ENCODE measurements around the gene MCF2L. TPM values are rescaled to one million over a fixed set of nuclear protein-coding genes. Genes with fewer than 3 reads are reported as not detected.

The MCF2L gene
- total and polyA plus RNA-seq, 10 of the 15 experiments (the other 5 are each of a cell fraction or from before 2014, with no cell fraction given) = 0.06 to 1.1 (median 0.21) TPM; not detected in 2

DNA sequence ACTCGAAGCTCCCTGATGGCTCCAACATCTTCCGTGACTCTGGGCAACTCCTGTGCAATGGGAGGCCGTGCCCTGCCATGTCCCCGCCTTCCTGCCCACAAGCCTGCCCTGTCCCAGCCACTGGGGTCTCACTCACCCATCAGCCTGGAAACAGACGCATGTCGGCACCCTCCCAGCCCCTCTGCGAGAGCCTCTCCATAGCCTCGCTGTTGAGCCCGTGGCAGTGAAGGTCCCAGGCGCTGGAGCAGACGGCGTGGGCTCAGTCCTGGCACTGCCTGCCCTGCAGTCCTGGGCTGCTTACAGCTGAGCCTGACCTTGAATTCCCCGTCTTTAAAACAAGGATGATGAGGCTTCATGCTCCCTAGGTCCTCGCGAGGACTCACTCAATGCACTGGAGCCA lies 37.0 kb downstream of the MCF2L start (continued):
- TF ChIP-seq, protein P1, sequence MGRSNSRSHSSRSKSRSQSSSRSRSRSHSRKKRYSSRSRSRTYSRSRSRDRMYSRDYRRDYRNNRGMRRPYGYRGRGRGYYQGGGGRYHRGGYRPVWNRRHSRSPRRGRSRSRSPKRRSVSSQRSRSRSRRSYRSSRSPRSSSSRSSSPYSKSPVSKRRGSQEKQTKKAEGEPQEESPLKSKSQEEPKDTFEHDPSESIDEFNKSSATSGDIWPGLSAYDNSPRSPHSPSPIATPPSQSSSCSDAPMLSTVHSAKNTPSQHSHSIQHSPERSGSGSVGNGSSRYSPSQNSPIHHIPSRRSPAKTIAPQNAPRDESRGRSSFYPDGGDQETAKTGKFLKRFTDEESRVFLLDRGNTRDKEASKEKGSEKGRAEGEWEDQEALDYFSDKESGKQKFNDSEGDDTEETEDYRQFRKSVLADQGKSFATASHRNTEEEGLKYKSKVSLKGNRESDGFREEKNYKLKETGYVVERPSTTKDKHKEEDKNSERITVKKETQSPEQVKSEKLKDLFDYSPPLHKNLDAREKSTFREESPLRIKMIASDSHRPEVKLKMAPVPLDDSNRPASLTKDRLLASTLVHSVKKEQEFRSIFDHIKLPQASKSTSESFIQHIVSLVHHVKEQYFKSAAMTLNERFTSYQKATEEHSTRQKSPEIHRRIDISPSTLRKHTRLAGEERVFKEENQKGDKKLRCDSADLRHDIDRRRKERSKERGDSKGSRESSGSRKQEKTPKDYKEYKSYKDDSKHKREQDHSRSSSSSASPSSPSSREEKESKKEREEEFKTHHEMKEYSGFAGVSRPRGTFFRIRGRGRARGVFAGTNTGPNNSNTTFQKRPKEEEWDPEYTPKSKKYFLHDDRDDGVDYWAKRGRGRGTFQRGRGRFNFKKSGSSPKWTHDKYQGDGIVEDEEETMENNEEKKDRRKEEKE (IDR thresholded peaks at IDR 0.05) = no peak
- no peak for TF ChIP-seq LARP7 (IDR thresholded peaks at IDR 0.05)
- no peak for TF ChIP-seq GABPA (IDR thresholded peaks at IDR 0.05; ENCODE audit: low read depth)
- TF ChIP-seq, protein P2, sequence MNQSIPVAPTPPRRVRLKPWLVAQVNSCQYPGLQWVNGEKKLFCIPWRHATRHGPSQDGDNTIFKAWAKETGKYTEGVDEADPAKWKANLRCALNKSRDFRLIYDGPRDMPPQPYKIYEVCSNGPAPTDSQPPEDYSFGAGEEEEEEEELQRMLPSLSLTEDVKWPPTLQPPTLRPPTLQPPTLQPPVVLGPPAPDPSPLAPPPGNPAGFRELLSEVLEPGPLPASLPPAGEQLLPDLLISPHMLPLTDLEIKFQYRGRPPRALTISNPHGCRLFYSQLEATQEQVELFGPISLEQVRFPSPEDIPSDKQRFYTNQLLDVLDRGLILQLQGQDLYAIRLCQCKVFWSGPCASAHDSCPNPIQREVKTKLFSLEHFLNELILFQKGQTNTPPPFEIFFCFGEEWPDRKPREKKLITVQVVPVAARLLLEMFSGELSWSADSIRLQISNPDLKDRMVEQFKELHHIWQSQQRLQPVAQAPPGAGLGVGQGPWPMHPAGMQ (IDR thresholded peaks at IDR 0.05; ENCODE audit: borderline replicate concordance) = no peak
- no peak for TF ChIP-seq ZNF384 (IDR thresholded peaks at IDR 0.05; ENCODE audit: borderline replicate concordance, low read depth, low read length)
- TF ChIP-seq CREM (IDR thresholded peaks at IDR 0.05; ENCODE audit: low read depth) = no peak
- no peak for TF ChIP-seq CBX3 (IDR thresholded peaks at IDR 0.05; ENCODE audit: borderline replicate concordance, low read depth)

DNA sequence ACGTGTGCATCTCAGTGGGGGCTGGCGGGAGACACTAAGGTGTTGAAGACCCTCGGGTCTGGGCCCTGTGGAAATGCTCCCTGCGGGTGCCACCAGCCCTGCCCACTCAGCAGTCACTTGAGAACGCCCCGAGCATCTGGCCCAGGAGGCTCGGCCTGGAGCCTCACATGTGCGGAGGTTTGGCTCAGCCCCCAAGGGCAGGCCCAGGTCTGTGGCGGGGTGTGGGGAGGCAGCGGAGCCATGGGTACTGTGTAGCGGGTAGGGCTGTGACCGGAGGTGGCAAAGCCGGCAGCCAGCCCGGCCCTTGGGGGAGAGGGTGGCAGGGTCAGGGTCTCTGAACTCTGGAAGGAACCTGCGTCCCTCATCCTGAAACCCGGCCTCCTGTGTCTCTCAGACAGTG lies 37.6 kb downstream of the MCF2L start:
- Histone ChIP-seq H3K27me3 (replicated peaks in 1 of 2; ENCODE audit: control insufficient read depth in 2 of 2, insufficient read depth in 2 of 2, low read length in 1 of 2) (no peaks in the 10 kb centered on the region), H3K9ac (ENCODE audit: control insufficient read depth, insufficient read depth, low read length) (no peak overlapping the region), H3K79me2 (ENCODE audit: control insufficient read depth, insufficient read depth, low read length) (no peaks in the 10 kb centered on the region), H3K4me1 (ENCODE audit: control insufficient read depth, insufficient read depth, low read length) (no peaks in the 10 kb centered on the region), H3K4me2 (ENCODE audit: control insufficient read depth, insufficient read depth) (no peak overlapping the region), H3K27ac (ENCODE audit: control insufficient read depth, insufficient read depth) (no peak overlapping the region), H4K20me1 (ENCODE audit: control insufficient read depth, insufficient read depth) (no peaks in the 10 kb centered on the region), H3K36me3 (ENCODE audit: control insufficient read depth in 2 of 2, insufficient read depth in 2 of 2, low read length in 1 of 2) (no peaks in the 10 kb centered on the region), H3K9me3 (replicated peaks; ENCODE audit: control insufficient read depth, insufficient read depth, low read length) (no peaks in the 10 kb centered on the region; the same call in 2 of the 3 replicates), H2AFZ (ENCODE audit: control insufficient read depth, low read depth, low read length) (no peak overlapping the region), H3K4me3 (no peak overlapping the region)
- ChIA-PET CTCF (no interaction called here), POLR2A (no interaction called here), RAD21 (ENCODE audit: unreplicated experiment) (no interaction called here), SMC1A (ENCODE audit: uncharacterized antibody, unreplicated experiment) (no interaction called here)
- FAIRE-seq (no peak), DNase-seq (ENCODE audit: low read depth, low spot score) (no peak), ATAC-seq (no peak)
- BruUV-seq (replicated peaks) = no TSS peak
- intact Hi-C loops (cut with micrococcal nuclease; ENCODE audit: unreplicated experiment) (no loop called here), in situ Hi-C loops (cut with MboI) (no loop called here)
- 64% methylated on average over 16 of the region's 16 CpGs for WGBS (ENCODE audit: insufficient coverage, insufficient replicate concordance, low lambda C conversion rate, missing lambda C conversion rate)
- TF ChIP-seq MEF2B (IDR thresholded peaks at IDR 0.05; ENCODE audit: partially characterized antibody, poor library complexity, severe bottlenecking) (no peak), BCL11A (IDR thresholded peaks at IDR 0.05; ENCODE audit: low read depth, low read length) (no peak), BRCA1 (IDR thresholded peaks at IDR 0.05; ENCODE audit: low read depth, low read length) (no peak), NFYB (IDR thresholded peaks at IDR 0.05; ENCODE audit: insufficient read depth, low read depth, low read length) (no peak)
- TF ChIP-seq, protein P3, sequence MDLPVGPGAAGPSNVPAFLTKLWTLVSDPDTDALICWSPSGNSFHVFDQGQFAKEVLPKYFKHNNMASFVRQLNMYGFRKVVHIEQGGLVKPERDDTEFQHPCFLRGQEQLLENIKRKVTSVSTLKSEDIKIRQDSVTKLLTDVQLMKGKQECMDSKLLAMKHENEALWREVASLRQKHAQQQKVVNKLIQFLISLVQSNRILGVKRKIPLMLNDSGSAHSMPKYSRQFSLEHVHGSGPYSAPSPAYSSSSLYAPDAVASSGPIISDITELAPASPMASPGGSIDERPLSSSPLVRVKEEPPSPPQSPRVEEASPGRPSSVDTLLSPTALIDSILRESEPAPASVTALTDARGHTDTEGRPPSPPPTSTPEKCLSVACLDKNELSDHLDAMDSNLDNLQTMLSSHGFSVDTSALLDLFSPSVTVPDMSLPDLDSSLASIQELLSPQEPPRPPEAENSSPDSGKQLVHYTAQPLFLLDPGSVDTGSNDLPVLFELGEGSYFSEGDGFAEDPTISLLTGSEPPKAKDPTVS (IDR thresholded peaks at IDR 0.05; ENCODE audit: low read depth, low read length) = no peak
- TF ChIP-seq, protein P4, sequence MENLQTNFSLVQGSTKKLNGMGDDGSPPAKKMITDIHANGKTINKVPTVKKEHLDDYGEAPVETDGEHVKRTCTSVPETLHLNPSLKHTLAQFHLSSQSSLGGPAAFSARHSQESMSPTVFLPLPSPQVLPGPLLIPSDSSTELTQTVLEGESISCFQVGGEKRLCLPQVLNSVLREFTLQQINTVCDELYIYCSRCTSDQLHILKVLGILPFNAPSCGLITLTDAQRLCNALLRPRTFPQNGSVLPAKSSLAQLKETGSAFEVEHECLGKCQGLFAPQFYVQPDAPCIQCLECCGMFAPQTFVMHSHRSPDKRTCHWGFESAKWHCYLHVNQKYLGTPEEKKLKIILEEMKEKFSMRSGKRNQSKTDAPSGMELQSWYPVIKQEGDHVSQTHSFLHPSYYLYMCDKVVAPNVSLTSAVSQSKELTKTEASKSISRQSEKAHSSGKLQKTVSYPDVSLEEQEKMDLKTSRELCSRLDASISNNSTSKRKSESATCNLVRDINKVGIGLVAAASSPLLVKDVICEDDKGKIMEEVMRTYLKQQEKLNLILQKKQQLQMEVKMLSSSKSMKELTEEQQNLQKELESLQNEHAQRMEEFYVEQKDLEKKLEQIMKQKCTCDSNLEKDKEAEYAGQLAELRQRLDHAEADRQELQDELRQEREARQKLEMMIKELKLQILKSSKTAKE (IDR thresholded peaks at IDR 0.05; ENCODE audit: low read depth, poor library complexity, severe bottlenecking) = no peak
